GM12878 (cell line): ENCODE measurements around the gene PSMA1. TPM values are rescaled to one million over a fixed set of nuclear protein-coding genes. Genes with fewer than 3 reads are reported as not detected.
A peak's percentile ranks its signal among the peaks of the same experiment; 100 is the strongest.

ENCODE experiments used
- ATAC-seq: fragments of 200-7000 bp; cut with Tn5 transposase; 3 replicates; pipeline ENCODE4 v1.9.1; 2020; ENCODE audit warnings: mild to moderate bottlenecking, moderate library complexity
- BruUV-seq: library from RNA; stranded (reverse); fragments of 400-500 nt; replicated peaks from 2 replicates; lab custom pipeline; 2021; lab: Mats Ljungman, UMichigan
- CTCF ChIA-PET: fragments of 300-600 bp; sonication (Branson Sonifier 250); formaldehyde crosslinking; extraction: SDS; loops from one replicate; lab custom pipeline; 2021; ENCODE audit warnings: inconsistent platforms; lab: Yijun Ruan, JAX
- POLR2A ChIA-PET: fragments of 350-600 bp; formaldehyde crosslinking; extraction: SDS; loops from one replicate; lab custom pipeline; 2021; ENCODE audit warnings: inconsistent platforms; lab: Charles Lee
- RAD21 ChIA-PET: fragments of 300-600 bp; sonication (Branson Sonifier 250); formaldehyde crosslinking; loops from one replicate; lab custom pipeline; 2023; ENCODE audit warnings: antibody characterized with exemption; ENCODE audit not compliant: unreplicated experiment; lab: Charles Lee
- SMC1A ChIA-PET: fragments of 300-600 bp; sonication (Branson Sonifier 250); formaldehyde crosslinking; loops from one replicate; lab custom pipeline; 2023; ENCODE audit not compliant: unreplicated experiment, uncharacterized antibody; lab: Charles Lee
- DNase-seq: peaks from one replicate; pipeline ENCODE4 v3.0.0-alpha.2; 2011; ENCODE audit warnings: low read depth, low spot score
- FAIRE-seq: peaks from 3 replicates; lab custom pipeline; 2011; peaks lifted over from hg19 to GRCh38; lab: Jason Lieb, UNC
- H2AFZ ChIP-seq: 2 replicates; pipeline ENCODE4 v1.6.0; 2011; ENCODE audit warnings: low read depth, low read length, control low read depth; ENCODE audit not compliant: control insufficient read depth
- H3K27ac ChIP-seq: 2 replicates; pipeline ENCODE4 v1.5.1; 2011; ENCODE audit warnings: control low read depth; ENCODE audit not compliant: control insufficient read depth, insufficient read depth
- H3K27me3 ChIP-seq, 2 experiments: replicated peaks in 1 of 2; 2 replicates each; pipeline versions ENCODE4 v1.6.0 to v1.6.1; 2011; ENCODE audit warnings: low read length in 1 of 2; ENCODE audit not compliant: control insufficient read depth in 2 of 2, insufficient read depth in 2 of 2
- H3K36me3 ChIP-seq, 2 experiments: 2 replicates each; pipeline ENCODE4 v1.5.1; 2011; ENCODE audit warnings: low read length in 1 of 2; ENCODE audit not compliant: control insufficient read depth in 2 of 2, insufficient read depth in 2 of 2
- H3K4me1 ChIP-seq: 2 replicates; pipeline ENCODE4 v1.6.1; 2011; ENCODE audit warnings: mild to moderate bottlenecking, low read length, moderate library complexity, mixed read lengths; ENCODE audit not compliant: control insufficient read depth, insufficient read depth
- H3K4me2 ChIP-seq: 2 replicates; pipeline ENCODE4 v1.6.0; 2011; ENCODE audit warnings: control low read depth; ENCODE audit not compliant: control insufficient read depth, insufficient read depth
- H3K4me3 ChIP-seq: fragments of 200-600 bp; sonication (generic); 2 replicates; pipeline ENCODE4 v1.5.1; 2016
- H3K79me2 ChIP-seq: 2 replicates; pipeline ENCODE4 v1.6.0; 2011; ENCODE audit warnings: low read length; ENCODE audit not compliant: control insufficient read depth, insufficient read depth
- H3K9ac ChIP-seq: 2 replicates; pipeline ENCODE4 v1.8.0; 2011; ENCODE audit warnings: low read length, control low read depth, mixed read lengths; ENCODE audit not compliant: control insufficient read depth, insufficient read depth
- H3K9me3 ChIP-seq: replicated peaks from 3 replicates; pipeline ENCODE4 v1.5.1; 2011; ENCODE audit warnings: mild to moderate bottlenecking, low read length; ENCODE audit not compliant: control insufficient read depth, insufficient read depth
- H4K20me1 ChIP-seq: 2 replicates; pipeline ENCODE4 v1.6.0; 2011; ENCODE audit not compliant: control insufficient read depth, insufficient read depth
- ASH2L ChIP-seq: fragments of 300-600, 200-600 bp; sonication (generic); IDR thresholded peaks from 2 replicates; pipeline ENCODE4 v1.6.1; 2017; ENCODE audit warnings: low read depth, mild to moderate bottlenecking, borderline replicate concordance
- BCL11A ChIP-seq: IDR thresholded peaks from 2 replicates; pipeline ENCODE4 v1.6.1; 2011; ENCODE audit warnings: low read depth, low read length
- ESRRA ChIP-seq: IDR thresholded peaks from 2 replicates; pipeline ENCODE4 v1.6.1; 2012; ENCODE audit warnings: mild to moderate bottlenecking, low read length, improper control_type of control experiment
- IRF4 ChIP-seq: IDR thresholded peaks from 2 replicates; pipeline ENCODE4 v1.6.1; 2011; ENCODE audit warnings: low read depth, low read length
- MXI1 ChIP-seq: fragments of 150-350 bp; IDR thresholded peaks from 2 replicates; pipeline ENCODE4 v1.6.1; 2011; ENCODE audit warnings: low read depth, mild to moderate bottlenecking, inconsistent platforms, low read length, improper control_type of control experiment
- RAD51 ChIP-seq: fragments of 450-650 bp; IDR thresholded peaks from 2 replicates; pipeline ENCODE4 v1.6.1; 2016; ENCODE audit warnings: moderate library complexity, mild to moderate bottlenecking, inconsistent platforms
- RELB ChIP-seq: fragments of 450-650 bp; IDR thresholded peaks from 2 replicates; pipeline ENCODE4 v1.6.1; 2017; ENCODE audit warnings: low read depth, mild to moderate bottlenecking, moderate library complexity
- YY1 ChIP-seq: IDR thresholded peaks from 2 replicates; pipeline ENCODE4 v1.6.1; 2011; ENCODE audit warnings: low read depth, mild to moderate bottlenecking, low read length
- ZBED1 ChIP-seq: IDR thresholded peaks from 2 replicates; pipeline ENCODE4 v1.6.1; 2016; ENCODE audit warnings: borderline replicate concordance
- WGBS: methylation state at CpG from one replicate; pipeline ENCODE4 v1.1.6; 2016; ENCODE audit warnings: low lambda C conversion rate; ENCODE audit not compliant: insufficient replicate concordance, insufficient coverage; ENCODE audit errors: missing lambda C conversion rate; 5-methylcytosine and 5-hydroxymethylcytosine counted together
- in situ Hi-C: fragments of 300-500 bp; cut with MboI; formaldehyde crosslinking; loops from 9 replicates; pipeline ENCODE4 v1.14.3; 2018; ENCODE audit warnings: mixed read lengths
- intact Hi-C: fragments of 100-400 bp; cut with micrococcal nuclease; formaldehyde crosslinking; loops from one replicate; pipeline ENCODE4 v1.14.2; 2022; ENCODE audit not compliant: unreplicated experiment
- polyA plus RNA-seq, 11 experiments: library from polyadenylated mRNA; depleted of rRNA in 4 of 11; unstranded in 6 of 11; stranded (reverse) in 5 of 11; fragments of >200 nt; fragmentation: Nextera tagmentation in 4 of 11; fragmentation: Illumina TruSeq in 1 of 11; extraction: Ambion mirVana in 4 of 11; extraction: Trizol in 1 of 11; gene quantifications; 1 replicate in 1 of 11; 2 replicates in 10 of 11; pipeline versions ENCODE4 v1.2.1 to v1.2.3, GENCODE V29; 2011 to 2016; ENCODE audit warnings: inconsistent platforms in 2 of 11, missing spikeins in 2 of 11, low read depth in 1 of 11
- total RNA-seq, 4 experiments: library from RNA; depleted of rRNA in 3 of 4; stranded (reverse); fragments of >200 nt in 3 of 4; fragmentation: Illumina TruSeq in 1 of 4; extraction: Trizol in 1 of 4; gene quantifications; 2 replicates each; pipeline versions ENCODE4 v1.2.1 to v1.2.3, GENCODE V29; 2013 to 2021
- TF ChIP-seq, protein P1 (sequence below): fragments of 450-650 bp; IDR thresholded peaks from 2 replicates; pipeline ENCODE4 v1.6.1; 2017; ENCODE audit warnings: mild to moderate bottlenecking, moderate library complexity
- TF ChIP-seq, protein P2 (sequence below): IDR thresholded peaks from 2 replicates; pipeline ENCODE4 v1.6.1; 2012; ENCODE audit warnings: low read depth, low read length, improper control_type of control experiment
- TF ChIP-seq, protein P3 (sequence below): IDR thresholded peaks from 2 replicates; pipeline ENCODE4 v1.6.1; 2012; ENCODE audit warnings: low read depth, low read length, improper control_type of control experiment
- TF ChIP-seq, protein P4 (sequence below): fragments of 450-650 bp; IDR thresholded peaks from 2 replicates; pipeline ENCODE4 v1.6.1; 2017; ENCODE audit warnings: mild to moderate bottlenecking, low read depth, inconsistent platforms; ENCODE audit not compliant: poor library complexity, severe bottlenecking

The PSMA1 gene
- total and polyA plus RNA-seq, 10 of the 15 experiments (the other 5 are each of a cell fraction or from before 2014, with no cell fraction given), result 185 to 678 (median 299) TPM

DNA sequence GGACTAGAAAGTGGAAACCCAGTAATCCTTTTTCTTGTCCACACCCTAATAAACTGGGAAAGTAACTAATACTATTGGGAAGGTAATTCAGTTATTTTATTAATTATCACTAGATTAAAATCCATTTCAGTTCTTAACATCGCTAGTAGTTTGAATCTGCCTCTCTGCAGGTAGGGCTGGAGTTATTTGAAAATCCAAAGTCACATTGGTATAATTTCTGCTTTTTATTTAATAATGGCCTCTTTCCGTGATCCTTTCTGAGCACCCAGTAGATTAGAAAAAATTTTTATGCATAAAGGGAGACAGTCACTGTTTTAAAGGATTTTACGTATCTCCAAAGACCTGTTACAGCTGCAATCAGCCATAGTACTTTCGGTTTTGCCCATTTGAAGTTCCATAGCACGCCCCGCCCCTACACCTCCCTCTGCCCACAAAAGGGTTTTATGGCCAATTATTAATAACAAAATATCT lies 20.0 kb downstream of the PSMA1 start:
- POLR2A ChIA-PET, result interaction anchor here (0.5 to 3.6 kb wide), 8 partner anchors 15 to 828 kb away, joined by 3 to 34 read pairs (median 6); partner anchors contain the start of gene PSMA1
- SMC1A ChIA-PET, result interaction anchor here (0.9 to 1.9 kb wide), 12 partner anchors 8 to 200 kb away, joined by 3 to 11 read pairs (median 4); partner anchors contain the start of gene PSMA1
- Histone ChIP-seq H3K27ac (peak overlapping the region; percentile 87), H3K4me2 (peak overlapping the region; percentile 79), H3K9ac (peak overlapping the region; percentile 82), H3K36me3 (peaks cover 1 to 9% of the 10 kb centered on the region in 2 experiments; a peak in 3 of 4 replicates), H3K4me3 (peak overlapping the region; percentile 89), H3K79me2 (peaks cover 27% of the 10 kb centered on the region), H2AFZ (peak overlapping the region; percentile 86)
- under 1% methylated on average over 6 of the region's 6 CpGs for WGBS
- CTCF ChIA-PET, result interaction anchor here (0.8 to 2.3 kb wide), 5 partner anchors 17 to 195 kb away, joined by 3 to 5 read pairs (median 3); partner anchors contain the start of gene PSMA1
- in situ Hi-C loops (no loop called here), intact Hi-C loops (no loop called here)
- ATAC-seq, result peak; percentile 82
- RAD21 ChIA-PET, result interaction anchor here (1.8 to 2.4 kb wide), 2 partner anchors 20 to 45 kb away, joined by 5 to 21 read pairs; partner anchors contain the start of gene PSMA1
- TF ChIP-seq, protein P1, sequence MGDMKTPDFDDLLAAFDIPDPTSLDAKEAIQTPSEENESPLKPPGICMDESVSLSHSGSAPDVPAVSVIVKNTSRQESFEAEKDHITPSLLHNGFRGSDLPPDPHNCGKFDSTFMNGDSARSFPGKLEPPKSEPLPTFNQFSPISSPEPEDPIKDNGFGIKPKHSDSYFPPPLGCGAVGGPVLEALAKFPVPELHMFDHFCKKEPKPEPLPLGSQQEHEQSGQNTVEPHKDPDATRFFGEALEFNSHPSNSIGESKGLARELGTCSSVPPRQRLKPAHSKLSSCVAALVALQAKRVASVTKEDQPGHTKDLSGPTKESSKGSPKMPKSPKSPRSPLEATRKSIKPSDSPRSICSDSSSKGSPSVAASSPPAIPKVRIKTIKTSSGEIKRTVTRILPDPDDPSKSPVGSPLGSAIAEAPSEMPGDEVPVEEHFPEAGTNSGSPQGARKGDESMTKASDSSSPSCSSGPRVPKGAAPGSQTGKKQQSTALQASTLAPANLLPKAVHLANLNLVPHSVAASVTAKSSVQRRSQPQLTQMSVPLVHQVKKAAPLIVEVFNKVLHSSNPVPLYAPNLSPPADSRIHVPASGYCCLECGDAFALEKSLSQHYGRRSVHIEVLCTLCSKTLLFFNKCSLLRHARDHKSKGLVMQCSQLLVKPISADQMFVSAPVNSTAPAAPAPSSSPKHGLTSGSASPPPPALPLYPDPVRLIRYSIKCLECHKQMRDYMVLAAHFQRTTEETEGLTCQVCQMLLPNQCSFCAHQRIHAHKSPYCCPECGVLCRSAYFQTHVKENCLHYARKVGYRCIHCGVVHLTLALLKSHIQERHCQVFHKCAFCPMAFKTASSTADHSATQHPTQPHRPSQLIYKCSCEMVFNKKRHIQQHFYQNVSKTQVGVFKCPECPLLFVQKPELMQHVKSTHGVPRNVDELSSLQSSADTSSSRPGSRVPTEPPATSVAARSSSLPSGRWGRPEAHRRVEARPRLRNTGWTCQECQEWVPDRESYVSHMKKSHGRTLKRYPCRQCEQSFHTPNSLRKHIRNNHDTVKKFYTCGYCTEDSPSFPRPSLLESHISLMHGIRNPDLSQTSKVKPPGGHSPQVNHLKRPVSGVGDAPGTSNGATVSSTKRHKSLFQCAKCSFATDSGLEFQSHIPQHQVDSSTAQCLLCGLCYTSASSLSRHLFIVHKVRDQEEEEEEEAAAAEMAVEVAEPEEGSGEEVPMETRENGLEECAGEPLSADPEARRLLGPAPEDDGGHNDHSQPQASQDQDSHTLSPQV, result no peak
- TF ChIP-seq, protein P2, sequence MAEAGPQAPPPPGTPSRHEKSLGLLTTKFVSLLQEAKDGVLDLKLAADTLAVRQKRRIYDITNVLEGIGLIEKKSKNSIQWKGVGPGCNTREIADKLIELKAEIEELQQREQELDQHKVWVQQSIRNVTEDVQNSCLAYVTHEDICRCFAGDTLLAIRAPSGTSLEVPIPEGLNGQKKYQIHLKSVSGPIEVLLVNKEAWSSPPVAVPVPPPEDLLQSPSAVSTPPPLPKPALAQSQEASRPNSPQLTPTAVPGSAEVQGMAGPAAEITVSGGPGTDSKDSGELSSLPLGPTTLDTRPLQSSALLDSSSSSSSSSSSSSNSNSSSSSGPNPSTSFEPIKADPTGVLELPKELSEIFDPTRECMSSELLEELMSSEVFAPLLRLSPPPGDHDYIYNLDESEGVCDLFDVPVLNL, result peak; percentile 37; the same call in 1 of the 2 replicates
- TF ChIP-seq ZBED1 (0 out of 2 replicates have a peak, but pooled peaks have one; percentile 5), IRF4 (no peak), ASH2L (0 out of 2 replicates have a peak, but pooled peaks have one; percentile 27), ESRRA (no peak), YY1 (0 out of 2 replicates have a peak, but pooled peaks have one; percentile 37), RELB (peak; percentile 70; the same call in 1 of the 2 replicates), RAD51 (peak; percentile 56; the same call in 1 of the 2 replicates), MXI1 (0 out of 2 replicates have a peak, but pooled peaks have one; percentile 54), BCL11A (no peak)
- TF ChIP-seq, protein P3, sequence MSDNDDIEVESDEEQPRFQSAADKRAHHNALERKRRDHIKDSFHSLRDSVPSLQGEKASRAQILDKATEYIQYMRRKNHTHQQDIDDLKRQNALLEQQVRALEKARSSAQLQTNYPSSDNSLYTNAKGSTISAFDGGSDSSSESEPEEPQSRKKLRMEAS, result no peak
- TF ChIP-seq, protein P4, sequence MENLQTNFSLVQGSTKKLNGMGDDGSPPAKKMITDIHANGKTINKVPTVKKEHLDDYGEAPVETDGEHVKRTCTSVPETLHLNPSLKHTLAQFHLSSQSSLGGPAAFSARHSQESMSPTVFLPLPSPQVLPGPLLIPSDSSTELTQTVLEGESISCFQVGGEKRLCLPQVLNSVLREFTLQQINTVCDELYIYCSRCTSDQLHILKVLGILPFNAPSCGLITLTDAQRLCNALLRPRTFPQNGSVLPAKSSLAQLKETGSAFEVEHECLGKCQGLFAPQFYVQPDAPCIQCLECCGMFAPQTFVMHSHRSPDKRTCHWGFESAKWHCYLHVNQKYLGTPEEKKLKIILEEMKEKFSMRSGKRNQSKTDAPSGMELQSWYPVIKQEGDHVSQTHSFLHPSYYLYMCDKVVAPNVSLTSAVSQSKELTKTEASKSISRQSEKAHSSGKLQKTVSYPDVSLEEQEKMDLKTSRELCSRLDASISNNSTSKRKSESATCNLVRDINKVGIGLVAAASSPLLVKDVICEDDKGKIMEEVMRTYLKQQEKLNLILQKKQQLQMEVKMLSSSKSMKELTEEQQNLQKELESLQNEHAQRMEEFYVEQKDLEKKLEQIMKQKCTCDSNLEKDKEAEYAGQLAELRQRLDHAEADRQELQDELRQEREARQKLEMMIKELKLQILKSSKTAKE, result no peak
- TF ChIP-seq, all 136 proteins: peak for 7
- DNase-seq (peak; percentile 30), FAIRE-seq (no peak)
- Histone ChIP-seq H3K4me1 (no peaks in the 10 kb centered on the region), H3K27me3 (no peaks in the 10 kb centered on the region), H4K20me1 (no peaks in the 10 kb centered on the region), H3K9me3 (no peaks in the 10 kb centered on the region)
- BruUV-seq, result TSS peak; percentile 84
